SK-N-SH treated with all-trans-retinoic acid at 6 μM for 48 hours (cell line): ENCODE results near the gene S100A6.
"Not testable (repeated sequence)": the region's sequence is repeated elsewhere in the genome, so short reads cannot be mapped to it uniquely, and the experiment has no call there.

ENCODE experiments used
- ATAC-seq: fragments of 200-7000 bp; cut with Tn5 transposase; 3 replicates; pipeline ENCODE4 v1.9.1; 2020; ENCODE audit warnings: mild to moderate bottlenecking, moderate library complexity
- ARNTL ChIP-seq: fragments of 450-650 bp; formaldehyde crosslinking; IDR thresholded peaks from 2 replicates; pipeline ENCODE4 v1.5.0; 2020; ENCODE audit warnings: low read depth, mild to moderate bottlenecking, moderate library complexity, borderline replicate concordance
- BACH2 ChIP-seq: fragments of 250-450 bp; sonication (Bioruptor Pico); IDR thresholded peaks from 2 replicates; pipeline ENCODE4 v1.9.0; 2021; ENCODE audit warnings: mild to moderate bottlenecking, borderline replicate concordance
- CSDC2 ChIP-seq: fragments of 250-450 bp; sonication (Bioruptor Pico); IDR thresholded peaks from 2 replicates; pipeline ENCODE4 v1.5.0; 2020; ENCODE audit warnings: mild to moderate bottlenecking, moderate library complexity
- ESRRG ChIP-seq: fragments of 250-450 bp; sonication (Bioruptor Pico); IDR thresholded peaks from 2 replicates; pipeline ENCODE4 v1.6.1; 2021; ENCODE audit warnings: mild to moderate bottlenecking
- GLIS3 ChIP-seq: fragments of 250-450 bp; sonication (Bioruptor Pico); IDR thresholded peaks from 2 replicates; pipeline ENCODE4 v1.5.0; 2020; ENCODE audit warnings: mild to moderate bottlenecking, moderate library complexity
- ISL1 ChIP-seq: fragments of 250-450 bp; sonication (Bioruptor Pico); IDR thresholded peaks from 2 replicates; pipeline ENCODE4 v2.1.2; 2022; ENCODE audit warnings: mild to moderate bottlenecking, moderate library complexity
- OSR1 ChIP-seq: fragments of 250-450 bp; sonication (Bioruptor Pico); IDR thresholded peaks from 2 replicates; pipeline ENCODE4 v1.8.0; 2022; ENCODE audit warnings: moderate library complexity, mild to moderate bottlenecking, inconsistent platforms
- PPARA ChIP-seq: fragments of 250-450 bp; sonication (Bioruptor Pico); IDR thresholded peaks from 2 replicates; pipeline ENCODE4 v1.5.0; 2020; ENCODE audit warnings: mild to moderate bottlenecking, borderline replicate concordance
- RARB ChIP-seq: fragments of 250-450 bp; sonication (Bioruptor Pico); IDR thresholded peaks from 2 replicates; pipeline ENCODE4 v1.8.0; 2021; ENCODE audit warnings: mild to moderate bottlenecking, moderate library complexity
- SNAI2 ChIP-seq: fragments of 250-450 bp; sonication (Bioruptor Pico); IDR thresholded peaks from 2 replicates; pipeline ENCODE4 v1.5.0; 2020; ENCODE audit warnings: mild to moderate bottlenecking, moderate library complexity
- TCF4 ChIP-seq: fragments of 250-450 bp; sonication (Bioruptor Pico); IDR thresholded peaks from 2 replicates; pipeline ENCODE4 v1.8.0; 2021; ENCODE audit warnings: mild to moderate bottlenecking, moderate library complexity, borderline replicate concordance
- TOX ChIP-seq: fragments of 250-450 bp; sonication (Bioruptor Pico); IDR thresholded peaks from 2 replicates; pipeline ENCODE4 v1.8.0; 2021; ENCODE audit warnings: mild to moderate bottlenecking, moderate library complexity, borderline replicate concordance
- ZC3H10 ChIP-seq: fragments of 250-450 bp; sonication (Bioruptor Pico); IDR thresholded peaks from 2 replicates; pipeline ENCODE4 v1.5.1; 2021; ENCODE audit warnings: mild to moderate bottlenecking, moderate library complexity
- ZFP3 ChIP-seq: fragments of 250-450 bp; sonication (Bioruptor Pico); IDR thresholded peaks from 2 replicates; pipeline ENCODE4 v1.5.0; 2020; ENCODE audit warnings: mild to moderate bottlenecking, moderate library complexity
- ZFP30 ChIP-seq: fragments of 450-650 bp; formaldehyde crosslinking; IDR thresholded peaks from 2 replicates; pipeline ENCODE4 v1.5.0; 2022; ENCODE audit warnings: mild to moderate bottlenecking, moderate library complexity
- ZNF565 ChIP-seq: fragments of 450-650 bp; formaldehyde crosslinking; conservative IDR thresholded peaks from 2 replicates; pipeline ENCODE4 v1.5.0; 2020; ENCODE audit warnings: low read depth, mild to moderate bottlenecking, moderate library complexity
- ZNF70 ChIP-seq: fragments of 450-650 bp; formaldehyde crosslinking; IDR thresholded peaks from 2 replicates; pipeline ENCODE4 v1.5.0; 2020; ENCODE audit warnings: mild to moderate bottlenecking, moderate library complexity
- ZNF8 ChIP-seq: fragments of 450-650 bp; formaldehyde crosslinking; IDR thresholded peaks from 2 replicates; pipeline ENCODE4 v1.5.0; 2020; ENCODE audit warnings: mild to moderate bottlenecking, moderate library complexity
- TF ChIP-seq, protein P1 (sequence below): fragments of 250-450 bp; sonication (Bioruptor Pico); IDR thresholded peaks from 2 replicates; pipeline ENCODE4 v1.8.0; 2020; ENCODE audit warnings: mild to moderate bottlenecking, moderate library complexity, borderline replicate concordance
- TF ChIP-seq, protein P2 (sequence below): fragments of 250-450 bp; sonication (Bioruptor Pico); IDR thresholded peaks from 2 replicates; pipeline ENCODE4 v1.5.1; 2020; ENCODE audit warnings: low read depth, mild to moderate bottlenecking, moderate library complexity
- TF ChIP-seq, protein P3 (sequence below): fragments of 250-450 bp; sonication (Bioruptor Pico); IDR thresholded peaks from 2 replicates; pipeline ENCODE4 v1.5.1; 2021; ENCODE audit warnings: mild to moderate bottlenecking, moderate library complexity
- TF ChIP-seq, protein P4 (sequence below): fragments of 250-450 bp; sonication (Bioruptor Pico); IDR thresholded peaks from 2 replicates; pipeline ENCODE4 v1.5.0; 2020; ENCODE audit warnings: mild to moderate bottlenecking, moderate library complexity

Gene S100A6

DNA sequence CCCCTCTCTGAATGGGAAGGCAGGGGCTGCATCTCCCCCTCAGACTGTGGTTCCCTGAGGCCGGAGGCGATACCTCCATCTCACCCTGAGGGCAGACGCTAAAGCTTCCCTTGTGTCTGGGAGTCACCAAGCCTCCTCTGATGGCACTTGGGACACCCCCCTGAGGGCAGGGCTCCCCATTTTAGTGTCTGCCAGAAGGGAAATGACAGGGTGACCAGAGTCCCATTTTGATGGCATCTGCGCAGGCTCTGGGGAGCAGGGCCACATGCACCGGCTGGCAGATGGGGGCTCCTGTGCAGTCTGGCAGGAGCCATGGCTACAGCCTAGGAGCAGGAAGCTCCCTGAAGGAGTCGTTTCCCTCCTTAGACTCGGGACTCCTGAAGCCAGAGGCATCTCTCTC, 28.2 kb upstream of the S100A6 start (continued):
- TF ChIP-seq, protein P1, sequence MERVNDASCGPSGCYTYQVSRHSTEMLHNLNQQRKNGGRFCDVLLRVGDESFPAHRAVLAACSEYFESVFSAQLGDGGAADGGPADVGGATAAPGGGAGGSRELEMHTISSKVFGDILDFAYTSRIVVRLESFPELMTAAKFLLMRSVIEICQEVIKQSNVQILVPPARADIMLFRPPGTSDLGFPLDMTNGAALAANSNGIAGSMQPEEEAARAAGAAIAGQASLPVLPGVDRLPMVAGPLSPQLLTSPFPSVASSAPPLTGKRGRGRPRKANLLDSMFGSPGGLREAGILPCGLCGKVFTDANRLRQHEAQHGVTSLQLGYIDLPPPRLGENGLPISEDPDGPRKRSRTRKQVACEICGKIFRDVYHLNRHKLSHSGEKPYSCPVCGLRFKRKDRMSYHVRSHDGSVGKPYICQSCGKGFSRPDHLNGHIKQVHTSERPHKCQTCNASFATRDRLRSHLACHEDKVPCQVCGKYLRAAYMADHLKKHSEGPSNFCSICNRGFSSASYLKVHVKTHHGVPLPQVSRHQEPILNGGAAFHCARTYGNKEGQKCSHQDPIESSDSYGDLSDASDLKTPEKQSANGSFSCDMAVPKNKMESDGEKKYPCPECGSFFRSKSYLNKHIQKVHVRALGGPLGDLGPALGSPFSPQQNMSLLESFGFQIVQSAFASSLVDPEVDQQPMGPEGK (CRISPR knock-in tag) = no peak
- TF ChIP-seq ZNF70 (CRISPR knock-in tag) = no peak

DNA sequence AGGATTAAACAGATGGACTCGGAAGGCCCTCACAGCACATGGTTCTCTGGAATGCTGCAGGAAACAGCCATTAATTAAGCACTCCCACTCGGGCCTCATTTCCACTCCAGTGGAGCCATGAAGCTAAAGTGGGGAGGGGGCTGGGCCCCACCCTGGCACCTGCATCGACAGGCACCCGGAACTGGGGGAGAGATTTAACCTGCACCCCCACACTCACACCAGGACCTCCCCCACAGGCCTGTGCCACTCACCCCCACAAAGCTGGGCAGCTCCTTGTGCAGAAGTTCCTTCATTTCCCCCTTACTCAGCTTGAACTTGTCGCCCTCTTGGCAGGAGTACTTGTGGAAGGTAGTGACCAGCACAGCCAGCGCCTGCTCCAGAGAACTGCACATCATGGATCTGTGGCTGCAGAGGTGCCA, 27.7 kb upstream of the S100A6 start:
- ATAC-seq = no peak
- no peak for TF ChIP-seq BACH2 (CRISPR knock-in tag)
- no peak for TF ChIP-seq GLIS3 (CRISPR knock-in tag)
- TF ChIP-seq, protein P2, sequence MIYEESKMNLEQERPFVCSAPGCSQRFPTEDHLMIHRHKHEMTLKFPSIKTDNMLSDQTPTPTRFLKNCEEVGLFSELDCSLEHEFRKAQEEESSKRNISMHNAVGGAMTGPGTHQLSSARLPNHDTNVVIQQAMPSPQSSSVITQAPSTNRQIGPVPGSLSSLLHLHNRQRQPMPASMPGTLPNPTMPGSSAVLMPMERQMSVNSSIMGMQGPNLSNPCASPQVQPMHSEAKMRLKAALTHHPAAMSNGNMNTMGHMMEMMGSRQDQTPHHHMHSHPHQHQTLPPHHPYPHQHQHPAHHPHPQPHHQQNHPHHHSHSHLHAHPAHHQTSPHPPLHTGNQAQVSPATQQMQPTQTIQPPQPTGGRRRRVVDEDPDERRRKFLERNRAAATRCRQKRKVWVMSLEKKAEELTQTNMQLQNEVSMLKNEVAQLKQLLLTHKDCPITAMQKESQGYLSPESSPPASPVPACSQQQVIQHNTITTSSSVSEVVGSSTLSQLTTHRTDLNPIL (CRISPR knock-in tag) = no peak
- TF ChIP-seq, protein P1 (CRISPR knock-in tag) = no peak
- TF ChIP-seq ZFP30 (CRISPR knock-in tag) = no peak
- TF ChIP-seq CSDC2 (CRISPR knock-in tag) = no peak
- TF ChIP-seq ZNF70 (CRISPR knock-in tag) = no peak
- TF ChIP-seq SNAI2 = no peak
- no peak for TF ChIP-seq ESRRG (CRISPR knock-in tag)
- no peak for TF ChIP-seq OSR1 (CRISPR knock-in tag)
- TF ChIP-seq ZNF8 (CRISPR knock-in tag) = no peak
- TF ChIP-seq, protein P3, sequence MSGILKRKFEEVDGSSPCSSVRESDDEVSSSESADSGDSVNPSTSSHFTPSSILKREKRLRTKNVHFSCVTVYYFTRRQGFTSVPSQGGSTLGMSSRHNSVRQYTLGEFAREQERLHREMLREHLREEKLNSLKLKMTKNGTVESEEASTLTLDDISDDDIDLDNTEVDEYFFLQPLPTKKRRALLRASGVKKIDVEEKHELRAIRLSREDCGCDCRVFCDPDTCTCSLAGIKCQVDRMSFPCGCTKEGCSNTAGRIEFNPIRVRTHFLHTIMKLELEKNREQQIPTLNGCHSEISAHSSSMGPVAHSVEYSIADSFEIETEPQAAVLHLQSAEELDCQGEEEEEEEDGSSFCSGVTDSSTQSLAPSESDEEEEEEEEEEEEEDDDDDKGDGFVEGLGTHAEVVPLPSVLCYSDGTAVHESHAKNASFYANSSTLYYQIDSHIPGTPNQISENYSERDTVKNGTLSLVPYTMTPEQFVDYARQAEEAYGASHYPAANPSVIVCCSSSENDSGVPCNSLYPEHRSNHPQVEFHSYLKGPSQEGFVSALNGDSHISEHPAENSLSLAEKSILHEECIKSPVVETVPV = no peak
- no peak for TF ChIP-seq RARB (CRISPR knock-in tag)
- no peak for TF ChIP-seq TCF4
- TF ChIP-seq ISL1 (CRISPR knock-in tag) = no peak
- no peak for TF ChIP-seq ARNTL (CRISPR knock-in tag)
- TF ChIP-seq ZFP3 (CRISPR knock-in tag) = no peak
- TF ChIP-seq TOX (CRISPR knock-in tag) = no peak
- no peak for TF ChIP-seq ZC3H10 (CRISPR knock-in tag)
- TF ChIP-seq, protein P4, sequence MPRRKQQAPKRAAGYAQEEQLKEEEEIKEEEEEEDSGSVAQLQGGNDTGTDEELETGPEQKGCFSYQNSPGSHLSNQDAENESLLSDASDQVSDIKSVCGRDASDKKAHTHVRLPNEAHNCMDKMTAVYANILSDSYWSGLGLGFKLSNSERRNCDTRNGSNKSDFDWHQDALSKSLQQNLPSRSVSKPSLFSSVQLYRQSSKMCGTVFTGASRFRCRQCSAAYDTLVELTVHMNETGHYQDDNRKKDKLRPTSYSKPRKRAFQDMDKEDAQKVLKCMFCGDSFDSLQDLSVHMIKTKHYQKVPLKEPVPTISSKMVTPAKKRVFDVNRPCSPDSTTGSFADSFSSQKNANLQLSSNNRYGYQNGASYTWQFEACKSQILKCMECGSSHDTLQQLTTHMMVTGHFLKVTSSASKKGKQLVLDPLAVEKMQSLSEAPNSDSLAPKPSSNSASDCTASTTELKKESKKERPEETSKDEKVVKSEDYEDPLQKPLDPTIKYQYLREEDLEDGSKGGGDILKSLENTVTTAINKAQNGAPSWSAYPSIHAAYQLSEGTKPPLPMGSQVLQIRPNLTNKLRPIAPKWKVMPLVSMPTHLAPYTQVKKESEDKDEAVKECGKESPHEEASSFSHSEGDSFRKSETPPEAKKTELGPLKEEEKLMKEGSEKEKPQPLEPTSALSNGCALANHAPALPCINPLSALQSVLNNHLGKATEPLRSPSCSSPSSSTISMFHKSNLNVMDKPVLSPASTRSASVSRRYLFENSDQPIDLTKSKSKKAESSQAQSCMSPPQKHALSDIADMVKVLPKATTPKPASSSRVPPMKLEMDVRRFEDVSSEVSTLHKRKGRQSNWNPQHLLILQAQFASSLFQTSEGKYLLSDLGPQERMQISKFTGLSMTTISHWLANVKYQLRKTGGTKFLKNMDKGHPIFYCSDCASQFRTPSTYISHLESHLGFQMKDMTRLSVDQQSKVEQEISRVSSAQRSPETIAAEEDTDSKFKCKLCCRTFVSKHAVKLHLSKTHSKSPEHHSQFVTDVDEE (CRISPR knock-in tag) = no peak

DNA sequence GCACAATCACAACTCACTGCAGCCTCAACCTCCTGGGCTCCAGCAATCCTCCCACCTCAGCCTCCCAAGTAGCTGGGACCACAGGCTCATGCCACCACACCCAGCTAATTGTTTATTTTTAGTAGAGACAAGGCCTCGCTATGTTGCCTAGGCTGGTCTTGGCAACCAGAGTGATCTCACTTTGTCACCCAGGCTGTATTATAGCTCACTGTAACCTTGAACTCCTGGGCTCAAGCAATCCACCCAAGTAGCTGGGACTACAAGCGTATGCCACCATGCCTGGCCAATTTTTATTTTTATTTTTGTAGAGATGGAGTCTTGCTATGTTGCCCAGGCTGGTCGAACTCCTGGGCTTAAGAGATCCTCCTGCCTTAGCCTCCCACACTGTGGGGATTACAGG, 26.2 kb upstream of the S100A6 start:
- not testable (repeated sequence) for ATAC-seq

DNA sequence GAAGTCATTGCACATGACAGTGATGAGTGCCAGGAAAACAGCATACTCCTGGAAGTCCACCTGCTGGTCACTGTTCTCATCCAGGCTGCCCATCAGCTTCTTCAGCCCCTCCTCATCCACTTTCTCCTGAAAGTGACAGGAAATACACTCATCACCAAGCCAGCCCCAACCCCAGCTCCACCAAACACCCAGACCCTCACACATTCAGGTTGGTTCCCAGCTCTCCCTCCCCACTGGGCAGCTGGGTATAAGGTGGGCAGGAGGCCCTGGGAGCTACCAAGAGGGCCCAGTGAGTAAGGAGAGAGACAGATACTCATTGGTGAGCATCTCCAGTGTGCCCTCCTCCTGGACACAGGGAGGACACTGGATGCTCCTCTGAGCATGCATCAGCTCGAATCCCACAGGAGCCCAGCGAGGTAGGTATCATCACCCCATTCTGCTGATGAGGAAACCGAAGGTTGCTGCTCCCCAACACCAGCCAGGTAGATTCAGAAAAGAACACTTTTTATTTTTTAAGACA, 25.7 kb upstream of the S100A6 start:
- TF ChIP-seq TOX (CRISPR knock-in tag) (no peak), PPARA (CRISPR knock-in tag) (no peak), SNAI2 (no peak), GLIS3 (CRISPR knock-in tag) (no peak), ZFP3 (CRISPR knock-in tag) (no peak), CSDC2 (CRISPR knock-in tag) (no peak), ISL1 (CRISPR knock-in tag) (no peak), ARNTL (CRISPR knock-in tag) (no peak), BACH2 (CRISPR knock-in tag) (no peak), RARB (CRISPR knock-in tag) (no peak), ZNF565 (CRISPR knock-in tag) (no peak), ESRRG (CRISPR knock-in tag) (no peak), ZC3H10 (CRISPR knock-in tag) (no peak), ZNF8 (CRISPR knock-in tag) (no peak)
- TF ChIP-seq, protein P4 (CRISPR knock-in tag) = no peak
- TF ChIP-seq, protein P2 (CRISPR knock-in tag) = no peak
- no peak for ATAC-seq
